Tibial nerve (tissue), 4 donors: ENCODE measurements around the gene CDK6. TPM values are rescaled to one million over a fixed set of nuclear protein-coding genes. Genes with fewer than 3 reads are reported as not detected.

Source experiments
- DNase-seq, 2 donors: peaks; one replicate each; pipeline ENCODE4 v3.0.0-alpha.2; 2019; ENCODE audit warnings: low spot score in 2 of 2
- H3K27ac ChIP-seq, 4 donors: fragments of 200-600 bp; sonication (generic) in 3 of 4; one replicate each; pipeline ENCODE4 v1.5.1; 2017 to 2019; ENCODE audit warnings: mild to moderate bottlenecking in 1 of 4
- H3K27me3 ChIP-seq, 2 donors: fragments of 200-600 bp; sonication (generic) in 1 of 2; one replicate each; pipeline versions ENCODE4 v1.5.1 to v1.6.0; 2017 to 2019
- H3K36me3 ChIP-seq, 3 donors: fragments of 200-600 bp; sonication (generic); one replicate each; pipeline ENCODE4 v1.5.1; 2018 to 2019
- H3K4me1 ChIP-seq, 4 donors: fragments of 200-600 bp; sonication (generic) in 3 of 4; one replicate each; pipeline ENCODE4 v1.5.1; 2017 to 2019
- H3K4me3 ChIP-seq, 4 donors: fragments of 200-600 bp; sonication (generic) in 3 of 4; one replicate each; pipeline ENCODE4 v1.5.1; 2017 to 2019; ENCODE audit warnings: mild to moderate bottlenecking in 1 of 4, moderate library complexity in 1 of 4
- H3K9me3 ChIP-seq, 4 donors: fragments of 200-600 bp; sonication (generic) in 3 of 4; one replicate each; pipeline ENCODE4 v1.5.1; 2017 to 2019
- CTCF ChIP-seq, 5 experiments: fragments of 200-600 bp in 3 of 5; fragments of 450-650 bp in 2 of 5; sonication (generic) in 3 of 5; IDR thresholded peaks; one replicate each; pipeline ENCODE4 v1.5.1; 2016 to 2019; ENCODE audit warnings: antibody characterized with exemption in 5 of 5, mild to moderate bottlenecking in 3 of 5, moderate library complexity in 2 of 5
- EP300 ChIP-seq, 2 donors: sonication (generic); formaldehyde crosslinking; IDR thresholded peaks; one replicate each; pipeline ENCODE4 v1.6.1; 2017; ENCODE audit warnings: antibody characterized with exemption in 2 of 2, mild to moderate bottlenecking in 1 of 2
- POLR2A ChIP-seq, 2 donors: fragments of 450-650 bp; IDR thresholded peaks; one replicate each; pipeline ENCODE4 v1.6.1; 2017; ENCODE audit warnings: antibody characterized with exemption in 2 of 2, mild to moderate bottlenecking in 2 of 2, moderate library complexity in 2 of 2
- WGBS, 2 donors: methylation state at CpG; one replicate each; pipeline ENCODE4 v1.1.5; 2018; 5-methylcytosine and 5-hydroxymethylcytosine counted together
- total RNA-seq, 4 donors: library from RNA; depleted of rRNA; stranded (reverse); fragments of >200 nt; gene quantifications; one replicate each; pipeline ENCODE4 v1.1.0, GENCODE V29; 2016

Gene CDK6
- total RNA-seq, 4 donors from 2014 or later, result 14.4 to 45.4 (median 26.6) TPM

GRCh38 chr7:92797693-92798092, 38.7 kb downstream of the CDK6 start:
- TF ChIP-seq CTCF (IDR thresholded peaks at IDR 0.05) (no peak), EP300 (IDR thresholded peaks at IDR 0.05) (no peak), POLR2A (IDR thresholded peaks at IDR 0.05) (no peak)
- H3K27me3 ChIP-seq, result no peaks in the 10 kb centered on the region
- no peak for DNase-seq
- no peak overlapping the region for H3K4me3 ChIP-seq
- H3K9me3 ChIP-seq, result no peaks in the 10 kb centered on the region
- H3K36me3 ChIP-seq, result no peaks in the 10 kb centered on the region
- peak overlapping the region in 1 of 4 donors; percentile 22 for H3K27ac ChIP-seq
- peaks cover 0 to 38% (median 8%) of the 10 kb centered on the region in 4 donors for H3K4me1 ChIP-seq
- WGBS, 2 donors, result 33 to 36% methylated on average over 4 of the region's 4 CpGs

- H3K4me1 ChIP-seq, result peaks cover 0 to 38% (median 8%) of the 10 kb centered on the region in 4 donors
- no peak for TF ChIP-seq EP300 (IDR thresholded peaks at IDR 0.05)
- no peak for TF ChIP-seq POLR2A (IDR thresholded peaks at IDR 0.05)
- no peak for TF ChIP-seq CTCF (IDR thresholded peaks at IDR 0.05)
- no peaks in the 10 kb centered on the region for H3K27me3 ChIP-seq
- H3K27ac ChIP-seq, result peak overlapping the region in 1 of 4 donors; percentile 22
- WGBS, 2 donors, result 82 to 86% methylated on average over 1 of the region's 1 CpG
- no peak for DNase-seq
- no peaks in the 10 kb centered on the region for H3K9me3 ChIP-seq
- H3K36me3 ChIP-seq, result no peaks in the 10 kb centered on the region
- no peak overlapping the region for H3K4me3 ChIP-seq
These were observed 39.1 kb downstream of the CDK6 start for GRCh38 chr7:92797284-92797683.

DNA sequence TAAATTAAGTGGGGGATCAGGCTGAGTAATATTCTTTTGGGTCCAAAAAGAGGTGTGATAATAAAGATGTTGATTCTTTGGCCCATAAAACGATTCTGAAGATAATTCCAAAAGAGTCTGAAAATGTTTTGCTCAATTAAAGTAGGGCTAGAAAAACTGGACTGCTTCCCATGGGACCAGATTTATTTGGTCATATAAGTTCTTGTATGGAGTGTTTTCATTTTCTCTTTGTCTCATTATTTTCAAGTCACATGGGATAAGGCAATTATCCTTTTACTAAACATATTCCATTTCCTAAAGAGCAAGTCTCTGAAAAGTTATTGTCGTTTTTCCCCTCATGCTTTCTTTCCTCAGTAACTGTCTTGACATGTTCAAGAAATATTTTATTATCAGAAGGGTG, 41.5 kb downstream of the CDK6 start:
- no peak for DNase-seq
- no peak overlapping the region for H3K4me3 ChIP-seq
- H3K9me3 ChIP-seq, result no peaks in the 10 kb centered on the region
- no peaks in the 10 kb centered on the region for H3K36me3 ChIP-seq
- 23 to 33% methylated on average over 2 of the region's 2 CpGs for WGBS, 2 donors
- TF ChIP-seq EP300 (IDR thresholded peaks at IDR 0.05) (no peak), POLR2A (IDR thresholded peaks at IDR 0.05) (no peak), CTCF (IDR thresholded peaks at IDR 0.05) (no peak)
- no peak overlapping the region for H3K27ac ChIP-seq
- no peaks in the 10 kb centered on the region for H3K27me3 ChIP-seq
- peaks cover 0 to 53% (median 10%) of the 10 kb centered on the region in 4 donors for H3K4me1 ChIP-seq

DNA sequence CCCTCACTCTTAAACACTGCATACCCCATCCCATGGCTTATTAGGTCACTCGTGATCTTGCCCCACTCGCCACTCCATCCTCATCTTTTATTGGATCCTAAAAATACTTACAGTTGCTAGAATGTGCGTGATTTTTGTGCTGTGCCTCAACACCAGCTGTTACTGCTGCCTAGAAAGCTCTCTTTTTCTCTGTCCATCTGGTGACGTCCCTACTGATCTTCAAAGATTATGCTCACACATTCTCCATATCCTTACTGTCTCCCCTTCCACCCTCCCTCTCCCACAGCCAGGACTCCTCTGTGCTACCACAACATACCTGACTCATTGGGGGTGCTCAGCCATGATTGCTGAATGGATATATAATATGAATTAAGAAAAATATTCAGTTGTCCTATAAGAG, 42.0 kb downstream of the CDK6 start:
- DNase-seq, result no peak
- peaks cover 0 to under 1% (median 0%) of the 10 kb centered on the region in 4 donors for H3K9me3 ChIP-seq
- no peak overlapping the region for H3K4me3 ChIP-seq
- H3K4me1 ChIP-seq, result peaks cover 0 to 53% (median 10%) of the 10 kb centered on the region in 4 donors
- H3K36me3 ChIP-seq, result no peaks in the 10 kb centered on the region
- TF ChIP-seq CTCF (IDR thresholded peaks at IDR 0.05) (no peak), EP300 (IDR thresholded peaks at IDR 0.05) (no peak), POLR2A (IDR thresholded peaks at IDR 0.05) (no peak)
- no peak overlapping the region for H3K27ac ChIP-seq
- 80 to 82% methylated on average over 4 of the region's 4 CpGs for WGBS, 2 donors
- H3K27me3 ChIP-seq, result no peaks in the 10 kb centered on the region

- TF ChIP-seq POLR2A (IDR thresholded peaks at IDR 0.05) (no peak), EP300 (IDR thresholded peaks at IDR 0.05) (no peak), CTCF (IDR thresholded peaks at IDR 0.05) (no peak)
- Histone ChIP-seq H3K9me3 (peaks cover 0 to 7% (median 3%) of the 10 kb centered on the region in 4 donors), H3K27me3 (no peaks in the 10 kb centered on the region), H3K4me3 (no peak overlapping the region), H3K4me1 (peaks cover 0 to 47% (median 10%) of the 10 kb centered on the region in 4 donors), H3K27ac (no peak overlapping the region), H3K36me3 (peaks cover 0 to 2% (median 0%) of the 10 kb centered on the region in 3 donors)
- WGBS, 2 donors, result 92 to 100% methylated on average over 1 of the region's 1 CpG
- no peak for DNase-seq
These were observed 42.6 kb downstream of the CDK6 start for GRCh38 chr7:92793656-92794205.
